G401.6 (cell line): ENCODE data around the gene TTC28.
"Not testable (repeated sequence)": the region's sequence is repeated elsewhere in the genome, so short reads cannot be mapped to it uniquely, and the experiment has no call there.

ENCODE experiments used
- FAIRE-seq: peaks from 2 replicates; lab custom pipeline; 2012; peaks lifted over from hg19 to GRCh38; lab: Jason Lieb, UNC

Gene TTC28

GRCh38 chr22:28180804-28181731, 498.6 kb downstream of the TTC28 start:
- no peak for FAIRE-seq

GRCh38 chr22:28179392-28179791, 500.2 kb downstream of the TTC28 start:
- FAIRE-seq: no peak

- FAIRE-seq: no peak
Measured at GRCh38 chr22:28175730-28176492, 503.7 kb downstream of the TTC28 start.

- no peak for FAIRE-seq
Measured at GRCh38 chr22:28174509-28174908, 505.1 kb downstream of the TTC28 start.

GRCh38 chr22:28172892-28173670, 506.6 kb downstream of the TTC28 start:
- no peak for FAIRE-seq

GRCh38 chr22:28171712-28172111, 507.9 kb downstream of the TTC28 start:
- FAIRE-seq: no peak

- FAIRE-seq: no peak
Measured at GRCh38 chr22:28171115-28171514, 508.5 kb downstream of the TTC28 start.

- not testable (repeated sequence) for FAIRE-seq
Measured at GRCh38 chr22:28169314-28169713, 510.3 kb downstream of the TTC28 start.

- no peak for FAIRE-seq
Measured at GRCh38 chr22:28155808-28156207, 523.8 kb downstream of the TTC28 start.

- FAIRE-seq: no peak
Measured at GRCh38 chr22:28154861-28155260, 524.8 kb downstream of the TTC28 start.

GRCh38 chr22:28151151-28151816, 528.4 kb downstream of the TTC28 start:
- FAIRE-seq: no peak

- no peak for FAIRE-seq
Measured at GRCh38 chr22:28148816-28149465, 530.7 kb downstream of the TTC28 start.

- no peak for FAIRE-seq
Measured at GRCh38 chr22:28147401-28147800, 532.2 kb downstream of the TTC28 start.

- no peak for FAIRE-seq
Measured at GRCh38 chr22:28146401-28147314, 533.0 kb downstream of the TTC28 start.

GRCh38 chr22:28143961-28144745, 535.5 kb downstream of the TTC28 start:
- no peak for FAIRE-seq

- no peak for FAIRE-seq
Measured at GRCh38 chr22:28143241-28143865, 536.3 kb downstream of the TTC28 start.

GRCh38 chr22:28142361-28142961, 537.2 kb downstream of the TTC28 start:
- FAIRE-seq: no peak

GRCh38 chr22:28141614-28142013, 538.0 kb downstream of the TTC28 start:
- FAIRE-seq: no peak

GRCh38 chr22:28139961-28140360, 539.7 kb downstream of the TTC28 start:
- no peak for FAIRE-seq
